ENCODE measurements around the gene LMTK3. TPM values are rescaled to one million over a fixed set of nuclear protein-coding genes. Genes with fewer than 3 reads are reported as not detected.

Gene LMTK3
- total and polyA plus RNA-seq, 9 of the 15 experiments (the other 6 are each of a cell fraction or from before 2014, with no cell fraction given): 0.35 to 12.3 (median 2.0) TPM; not detected in 2

DNA sequence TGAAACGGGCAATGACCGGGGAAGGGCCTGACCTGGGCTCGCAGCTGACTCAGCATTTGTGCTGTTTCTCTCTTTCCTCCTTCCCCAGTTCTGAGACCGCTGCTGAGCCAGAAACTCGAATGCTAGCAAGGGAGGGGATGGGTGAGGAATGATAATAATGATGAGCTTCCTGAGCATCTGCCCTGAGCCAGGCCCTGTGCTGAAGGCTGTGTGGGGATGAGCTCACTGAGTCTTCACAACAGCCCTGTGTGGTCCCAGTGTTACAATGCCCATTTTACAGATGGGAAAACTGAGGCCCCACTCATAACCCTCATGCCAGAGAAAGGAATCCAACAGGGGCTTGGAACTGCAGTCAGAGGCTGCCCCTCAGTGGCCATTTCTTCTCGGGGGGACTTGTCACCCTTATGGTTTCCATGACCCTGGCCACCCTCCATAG, 48.5 kb upstream of the LMTK3 start (continued):
- no peak for TF ChIP-seq HMGN3 (IDR thresholded peaks at IDR 0.05; ENCODE audit: borderline replicate concordance, extremely low read depth, insufficient read length, low read depth, low read length)
- TF ChIP-seq NUFIP1 (IDR thresholded peaks at IDR 0.05; ENCODE audit: partially characterized antibody): no peak
- no peak for TF ChIP-seq PHB (CRISPR knock-in tag; IDR thresholded peaks at IDR 0.05)
- peak; percentile 75 for TF ChIP-seq MAFK (IDR thresholded peaks at IDR 0.05; ENCODE audit: low read length)
- no peak for TF ChIP-seq ILK (tag; IDR thresholded peaks at IDR 0.05; ENCODE audit: borderline replicate concordance, low read depth)
- TF ChIP-seq DIDO1 (tag; IDR thresholded peaks at IDR 0.05; ENCODE audit: low read depth): no peak
- no peak for TF ChIP-seq SMAD2 (IDR thresholded peaks at IDR 0.05; ENCODE audit: low read depth, low read length)
- TF ChIP-seq RBFOX2 (IDR thresholded peaks at IDR 0.05; ENCODE audit: low read depth, low read length): no peak
- no peak for TF ChIP-seq JUNB (CRISPR knock-in tag; conservative IDR thresholded peaks at IDR 0.05)
- no peak for TF ChIP-seq SUPT5H (IDR thresholded peaks at IDR 0.05)
- TF ChIP-seq KAT2B (IDR thresholded peaks at IDR 0.05; ENCODE audit: low read depth, low read length): no peak

DNA sequence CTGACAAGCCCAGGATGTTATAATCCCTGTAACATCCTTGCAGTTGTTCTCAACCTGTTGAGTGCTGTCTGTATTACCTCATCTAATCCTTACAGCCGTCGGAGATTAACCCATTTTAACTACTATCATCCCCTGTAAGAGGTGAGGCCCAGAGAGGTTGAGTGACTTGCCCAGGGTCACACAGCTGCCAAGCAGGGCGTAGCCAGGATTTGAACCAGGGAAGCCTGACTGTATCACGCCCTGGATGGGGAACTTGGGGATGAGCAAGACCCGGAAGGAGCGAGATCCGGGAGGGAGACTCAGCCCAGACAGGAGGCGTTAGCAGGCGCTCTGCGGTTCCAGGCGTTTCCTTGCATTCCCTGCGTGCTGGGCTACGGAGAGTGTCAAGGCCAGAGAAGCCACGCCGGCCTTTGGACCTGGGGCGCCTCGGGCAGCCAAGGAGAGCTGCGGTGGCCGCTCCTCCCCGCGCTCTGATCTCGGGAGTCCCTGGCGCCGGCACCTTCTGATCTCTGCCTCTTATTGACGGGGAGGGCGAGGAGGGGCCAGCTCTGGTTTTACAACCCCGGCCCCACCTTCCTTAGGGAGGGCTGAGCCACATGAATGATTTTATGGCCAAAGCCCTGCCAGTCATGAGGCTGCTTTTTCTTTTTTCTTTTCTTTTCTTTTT, 46.5 kb upstream of the LMTK3 start:
- Histone ChIP-seq H3K4me2 (ENCODE audit: insufficient read depth, low read length) (peak overlapping the region; percentile 55), H3K9me1 (ENCODE audit: control insufficient read depth, insufficient read depth, low read length) (no peaks in the 10 kb centered on the region), H3K36me3 (ENCODE audit: control insufficient read depth, insufficient read depth, low read length) (no peaks in the 10 kb centered on the region), H3K9me3 (replicated peaks; ENCODE audit: control insufficient read depth, insufficient read depth, low read depth, low read length) (no peaks in the 10 kb centered on the region), H3K4me3 (peak overlapping the region; percentile 17; the same call in 1 of the 2 replicates), H3K9ac (ENCODE audit: insufficient read depth in 1 of 2, low read depth in 2 of 2, low read length in 2 of 2) (peak overlapping the region in 1 of 2 experiments; percentile 57; a peak in 2 of 4 replicates), H2AFZ (ENCODE audit: low read depth, low read length) (peak overlapping the region; percentile 82), H3K27ac (ENCODE audit: extremely low read depth, low read depth, low read length) (no peak overlapping the region), H3K79me2 (ENCODE audit: control insufficient read depth, insufficient read depth, low read length) (no peaks in the 10 kb centered on the region), H3K4me1 (replicated peaks in 1 of 2; ENCODE audit: control insufficient read depth in 2 of 2, insufficient read depth in 2 of 2, low read length in 2 of 2) (peaks cover 15 to 17% of the 10 kb centered on the region in 2 experiments; a peak in 4 of 5 replicates), H4K20me1 (replicated peaks; ENCODE audit: control insufficient read depth, insufficient read depth, low read length) (no peaks in the 10 kb centered on the region), H3K27me3 (ENCODE audit: control insufficient read depth in 2 of 2, insufficient read depth in 2 of 2, low read length in 2 of 2) (no peaks in the 10 kb centered on the region)
- intact Hi-C loops (cut with micrococcal nuclease): no loop called here
- 20% methylated on average over 23 of the region's 27 CpGs for WGBS (ENCODE audit: insufficient coverage, low coverage, missing lambda C conversion rate)
- ChIA-PET CTCF (ENCODE audit: low intra/inter-chr PET ratio) (no interaction called here), POLR2A (interaction anchor here (0.7 kb wide), 1 partner anchor 48 kb away, joined by 3 read pairs; no protein-coding TSS in a partner anchor)
- in situ Hi-C loops (cut with MboI): no loop called here
- FAIRE-seq (peak; percentile 49), DNase-seq (ENCODE audit: extremely low read depth in 1 of 4, low spot score in 3 of 4) (peak; percentile 31 to 49 (median 46)), ATAC-seq (peak; percentile 56)
- BruUV-seq (replicated peaks): no TSS peak
- TF ChIP-seq, protein P1, sequence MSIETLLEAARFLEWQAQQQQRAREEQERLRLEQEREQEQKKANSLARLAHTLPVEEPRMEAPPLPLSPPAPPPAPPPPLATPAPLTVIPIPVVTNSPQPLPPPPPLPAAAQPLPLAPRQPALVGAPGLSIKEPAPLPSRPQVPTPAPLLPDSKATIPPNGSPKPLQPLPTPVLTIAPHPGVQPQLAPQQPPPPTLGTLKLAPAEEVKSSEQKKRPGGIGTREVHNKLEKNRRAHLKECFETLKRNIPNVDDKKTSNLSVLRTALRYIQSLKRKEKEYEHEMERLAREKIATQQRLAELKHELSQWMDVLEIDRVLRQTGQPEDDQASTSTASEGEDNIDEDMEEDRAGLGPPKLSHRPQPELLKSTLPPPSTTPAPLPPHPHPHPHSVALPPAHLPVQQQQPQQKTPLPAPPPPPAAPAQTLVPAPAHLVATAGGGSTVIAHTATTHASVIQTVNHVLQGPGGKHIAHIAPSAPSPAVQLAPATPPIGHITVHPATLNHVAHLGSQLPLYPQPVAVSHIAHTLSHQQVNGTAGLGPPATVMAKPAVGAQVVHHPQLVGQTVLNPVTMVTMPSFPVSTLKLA (conservative IDR thresholded peaks at IDR 0.05): no peak
- no peak for TF ChIP-seq ARHGAP35 (IDR thresholded peaks at IDR 0.05; ENCODE audit: partially characterized antibody)
- no peak for TF ChIP-seq ZNF253 (CRISPR knock-in tag; conservative IDR thresholded peaks at IDR 0.05)
- TF ChIP-seq ZNF217 (CRISPR knock-in tag; IDR thresholded peaks at IDR 0.05): no peak
- TF ChIP-seq RBM25 (IDR thresholded peaks at IDR 0.05; ENCODE audit: low read depth, low read length, severe bottlenecking): peak; percentile 83
- TF ChIP-seq ARID1B (IDR thresholded peaks at IDR 0.05): no peak
- no peak for TF ChIP-seq NONO (IDR thresholded peaks at IDR 0.05; ENCODE audit: low read depth in 2 of 2, low read length in 1 of 2)
- TF ChIP-seq HNRNPK (IDR thresholded peaks at IDR 0.05; ENCODE audit: low read depth, low read length, poor library complexity, severe bottlenecking): no peak
- TF ChIP-seq, protein P2, sequence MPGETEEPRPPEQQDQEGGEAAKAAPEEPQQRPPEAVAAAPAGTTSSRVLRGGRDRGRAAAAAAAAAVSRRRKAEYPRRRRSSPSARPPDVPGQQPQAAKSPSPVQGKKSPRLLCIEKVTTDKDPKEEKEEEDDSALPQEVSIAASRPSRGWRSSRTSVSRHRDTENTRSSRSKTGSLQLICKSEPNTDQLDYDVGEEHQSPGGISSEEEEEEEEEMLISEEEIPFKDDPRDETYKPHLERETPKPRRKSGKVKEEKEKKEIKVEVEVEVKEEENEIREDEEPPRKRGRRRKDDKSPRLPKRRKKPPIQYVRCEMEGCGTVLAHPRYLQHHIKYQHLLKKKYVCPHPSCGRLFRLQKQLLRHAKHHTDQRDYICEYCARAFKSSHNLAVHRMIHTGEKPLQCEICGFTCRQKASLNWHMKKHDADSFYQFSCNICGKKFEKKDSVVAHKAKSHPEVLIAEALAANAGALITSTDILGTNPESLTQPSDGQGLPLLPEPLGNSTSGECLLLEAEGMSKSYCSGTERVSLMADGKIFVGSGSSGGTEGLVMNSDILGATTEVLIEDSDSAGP (CRISPR knock-in tag; IDR thresholded peaks at IDR 0.05): no peak
